SJCRH30 (cell line): Measurements from ENCODE around the gene DHX58. TPM values are rescaled to one million over a fixed set of nuclear protein-coding genes. Genes with fewer than 3 reads are reported as not detected.
A peak's percentile ranks its signal among the peaks of the same experiment; 100 is the strongest.
"Not testable (repeated sequence)": the region's sequence is repeated elsewhere in the genome, so short reads cannot be mapped to it uniquely, and the experiment has no call there.

Experiments used
- DNase-seq, 2 experiments: peaks; one replicate each; pipeline ENCODE4 v3.0.0-alpha.2; 2015 to 2020
- H3K27ac ChIP-seq: fragments of 250-450 bp; sonication (Bioruptor Pico); 2 replicates; pipeline ENCODE4 v1.5.1; 2020; ENCODE audit warnings: mild to moderate bottlenecking, moderate library complexity
- H3K27me3 ChIP-seq: fragments of 250-450 bp; sonication (Bioruptor Pico); 2 replicates; pipeline ENCODE4 v1.5.1; 2020; ENCODE audit warnings: mild to moderate bottlenecking, moderate library complexity
- H3K36me3 ChIP-seq: fragments of 250-450 bp; sonication (Bioruptor Pico); 2 replicates; pipeline ENCODE4 v1.5.1; 2020; ENCODE audit warnings: mild to moderate bottlenecking, moderate library complexity
- H3K4me1 ChIP-seq: fragments of 250-450 bp; sonication (Bioruptor Pico); 2 replicates; pipeline ENCODE4 v1.5.1; 2020; ENCODE audit warnings: mild to moderate bottlenecking, moderate library complexity
- H3K4me3 ChIP-seq: fragments of 250-450 bp; sonication (Bioruptor Pico); 2 replicates; pipeline ENCODE4 v1.5.1; 2020; ENCODE audit warnings: mild to moderate bottlenecking, moderate library complexity
- H3K9me3 ChIP-seq: fragments of 250-450 bp; sonication (Bioruptor Pico); replicated peaks from 2 replicates; pipeline ENCODE4 v1.5.1; 2020; ENCODE audit warnings: mild to moderate bottlenecking, moderate library complexity
- total RNA-seq: library from RNA; depleted of rRNA; stranded (reverse); fragments of >200 nt; shearing (Covaris generic); gene quantifications from 2 replicates; pipeline ENCODE4 v1.2.3, GENCODE V29; 2014; rRNA removed

DHX58 gene
- total RNA-seq, result 0.12 TPM in 1 of 2 replicates, not detected in the other

GRCh38 chr17:42112552-42113176 is at the start of gene DHX58:
DHX58 (minus strand) TSS chr17:42112714; CDS start chr17:42111892, 822 bp downstream.
- Histone ChIP-seq H3K27ac (no peak within 1 kb of the TSS), H3K36me3 (peaks cover 11% of the 10 kb centered on the region), H3K9me3 (no peaks in the 10 kb centered on the region), H3K4me3 (no peak within 1 kb of the TSS), H3K4me1 (peaks cover 6% of the 10 kb centered on the region), H3K27me3 (no peaks in the 10 kb centered on the region)
- no peak for DNase-seq

GRCh38 chr17:42160531-42160910 is 48.0 kb upstream of the DHX58 start:
- Histone ChIP-seq H3K27ac (no peak overlapping the region), H3K36me3 (no peaks in the 10 kb centered on the region), H3K4me1 (peaks cover 10% of the 10 kb centered on the region; the same call in 1 of the 2 replicates), H3K27me3 (no peaks in the 10 kb centered on the region), H3K4me3 (no peak overlapping the region), H3K9me3 (no peaks in the 10 kb centered on the region)
- DNase-seq, result no peak

GRCh38 chr17:42159796-42160530 is 47.4 kb upstream of the DHX58 start:
- Histone ChIP-seq H3K36me3 (no peaks in the 10 kb centered on the region), H3K27ac (no peak overlapping the region), H3K4me3 (no peak overlapping the region), H3K27me3 (no peaks in the 10 kb centered on the region), H3K4me1 (peaks cover 10% of the 10 kb centered on the region; the same call in 1 of the 2 replicates), H3K9me3 (no peaks in the 10 kb centered on the region)
- DNase-seq, result no peak

GRCh38 chr17:42155614-42156045 is 43.1 kb upstream of the DHX58 start:
- no peaks in the 10 kb centered on the region for H3K36me3 ChIP-seq
- no peak for DNase-seq
- H3K27me3 ChIP-seq, result no peaks in the 10 kb centered on the region
- H3K4me1 ChIP-seq, result 0 out of 2 replicates have a peak, but pooled peaks cover 4% of the 10 kb centered on the region
- no peak overlapping the region for H3K27ac ChIP-seq
- H3K4me3 ChIP-seq, result no peak overlapping the region; the same call in 1 of the 2 replicates
- H3K9me3 ChIP-seq, result no peaks in the 10 kb centered on the region

- Histone ChIP-seq H3K27me3 (no peaks in the 10 kb centered on the region), H3K4me3 (peak overlapping the region; percentile 92), H3K36me3 (peaks cover 3% of the 10 kb centered on the region; the same call in 1 of the 2 replicates), H3K27ac (peak overlapping the region; percentile 41), H3K4me1 (0 out of 2 replicates have a peak, but pooled peaks cover 4% of the 10 kb centered on the region), H3K9me3 (no peaks in the 10 kb centered on the region)
- peak in 1 of 2 experiments; percentile 23 for DNase-seq
These were observed 41.6 kb upstream of the DHX58 start for GRCh38 chr17:42153919-42154742.

- DNase-seq, result peak in 1 of 2 experiments; percentile 22
- Histone ChIP-seq H3K9me3 (no peaks in the 10 kb centered on the region), H3K36me3 (peaks cover 7% of the 10 kb centered on the region), H3K4me1 (peaks cover 4% of the 10 kb centered on the region; the same call in 1 of the 2 replicates), H3K27ac (no peak overlapping the region), H3K27me3 (no peaks in the 10 kb centered on the region), H3K4me3 (no peak overlapping the region)
These were observed 34.5 kb upstream of the DHX58 start for GRCh38 chr17:42146911-42147607.

- not testable (repeated sequence) for H3K4me3 ChIP-seq, H3K27me3 ChIP-seq, DNase-seq, H3K27ac ChIP-seq, H3K4me1 ChIP-seq, H3K9me3 ChIP-seq
- H3K36me3 ChIP-seq, result peaks cover 15% of the 10 kb centered on the region
These were observed 30.6 kb upstream of the DHX58 start for GRCh38 chr17:42143138-42143537.

GRCh38 chr17:42142371-42142896 is 29.9 kb upstream of the DHX58 start:
- Histone ChIP-seq H3K9me3 (no peaks in the 10 kb centered on the region), H3K4me3 (no peak overlapping the region), H3K4me1 (peaks cover 4% of the 10 kb centered on the region; the same call in 1 of the 2 replicates), H3K27me3 (no peaks in the 10 kb centered on the region), H3K27ac (no peak overlapping the region), H3K36me3 (peaks cover 15% of the 10 kb centered on the region)
- peak in 1 of 2 experiments; percentile 19 for DNase-seq

- no peaks in the 10 kb centered on the region for H3K9me3 ChIP-seq
- H3K4me3 ChIP-seq, result no peak overlapping the region
- H3K27me3 ChIP-seq, result no peaks in the 10 kb centered on the region
- DNase-seq, result no peak
- peaks cover 4% of the 10 kb centered on the region; the same call in 1 of the 2 replicates for H3K4me1 ChIP-seq
- peaks cover 16% of the 10 kb centered on the region for H3K36me3 ChIP-seq
- H3K27ac ChIP-seq, result no peak overlapping the region
These were observed 28.9 kb upstream of the DHX58 start for GRCh38 chr17:42141382-42141781.

- H3K27me3 ChIP-seq, DNase-seq, H3K4me3 ChIP-seq, H3K4me1 ChIP-seq, H3K27ac ChIP-seq, H3K9me3 ChIP-seq: not testable (repeated sequence)
- H3K36me3 ChIP-seq, result peaks cover 17% of the 10 kb centered on the region
These were observed 28.2 kb upstream of the DHX58 start for GRCh38 chr17:42140690-42141089.

- no peak overlapping the region for H3K4me3 ChIP-seq
- no peak overlapping the region for H3K27ac ChIP-seq
- H3K9me3 ChIP-seq, result no peaks in the 10 kb centered on the region
- DNase-seq, result no peak
- H3K4me1 ChIP-seq, result peaks cover 9% of the 10 kb centered on the region
- H3K36me3 ChIP-seq, result peaks cover 13% of the 10 kb centered on the region; the same call in 1 of the 2 replicates
- H3K27me3 ChIP-seq, result no peaks in the 10 kb centered on the region
These were observed 26.4 kb upstream of the DHX58 start for GRCh38 chr17:42138749-42139492.

- DNase-seq, result no peak
- Histone ChIP-seq H3K4me1 (peaks cover 19% of the 10 kb centered on the region), H3K36me3 (peaks cover 10% of the 10 kb centered on the region; the same call in 1 of the 2 replicates), H3K9me3 (no peaks in the 10 kb centered on the region), H3K27ac (no peak overlapping the region), H3K4me3 (no peak overlapping the region), H3K27me3 (no peaks in the 10 kb centered on the region)
These were observed 24.1 kb upstream of the DHX58 start for GRCh38 chr17:42136654-42137051.
